Measurements from ENCODE around the gene PHOSPHO2.
A peak's percentile ranks its signal among the peaks of the same experiment; 100 is the strongest.
"Not testable (repeated sequence)": the region's sequence is repeated elsewhere in the genome, so short reads cannot be mapped to it uniquely, and the experiment has no call there.

Gene PHOSPHO2

GRCh38 chr2:169684712-169685111 is 9.6 kb upstream of the PHOSPHO2 start:
- DNase-seq, result not testable (repeated sequence)

GRCh38 chr2:169686825-169687224 is 7.4 kb upstream of the PHOSPHO2 start:
- not testable (repeated sequence) for DNase-seq

GRCh38 chr2:169687943-169688342 is 6.3 kb upstream of the PHOSPHO2 start:
- DNase-seq, result not testable (repeated sequence)

GRCh38 chr2:169690958-169691357 is 3.3 kb upstream of the PHOSPHO2 start:
- no peak for DNase-seq

- no peak for DNase-seq
Observed at GRCh38 chr2:169692718-169693117, 1.6 kb upstream of the PHOSPHO2 start.

GRCh38 chr2:169693360-169693759 is 909 bp upstream of the PHOSPHO2 start:
- DNase-seq, result no peak

- no peak for DNase-seq
Observed at GRCh38 chr2:169694894-169695260, 608 bp downstream of the PHOSPHO2 start.

- no peak for DNase-seq
Observed at GRCh38 chr2:169696381-169696780, 2.1 kb downstream of the PHOSPHO2 start.

- not testable (repeated sequence) for DNase-seq
Observed at GRCh38 chr2:169699173-169699572, 4.9 kb downstream of the PHOSPHO2 start.

GRCh38 chr2:169702996-169703395 is 8.7 kb downstream of the PHOSPHO2 start:
- DNase-seq, result no peak

GRCh38 chr2:169704160-169704708 is 10.0 kb downstream of the PHOSPHO2 start:
- DNase-seq, result no peak

GRCh38 chr2:169705927-169706326 is 11.7 kb downstream of the PHOSPHO2 start:
- no peak for DNase-seq

GRCh38 chr2:169707626-169708025 is 13.4 kb downstream of the PHOSPHO2 start:
- DNase-seq, result no peak

GRCh38 chr2:169709331-169709730 is 15.1 kb downstream of the PHOSPHO2 start:
- no peak for DNase-seq

GRCh38 chr2:169709981-169710380 is 15.7 kb downstream of the PHOSPHO2 start:
- no peak for DNase-seq

GRCh38 chr2:169711751-169712509 is 17.7 kb downstream of the PHOSPHO2 start:
- DNase-seq, result peak; percentile 24 to 27

- no peak for DNase-seq
Observed at GRCh38 chr2:169712791-169713227, 18.5 kb downstream of the PHOSPHO2 start.

GRCh38 chr2:169713331-169713730 is 19.1 kb downstream of the PHOSPHO2 start:
- no peak for DNase-seq

- DNase-seq, result no peak
Observed at GRCh38 chr2:169714699-169715098, 20.4 kb downstream of the PHOSPHO2 start.

GRCh38 chr2:169715379-169716237 is 21.3 kb downstream of the PHOSPHO2 start:
- DNase-seq, result no peak

GRCh38 chr2:169716238-169716886 is 22.1 kb downstream of the PHOSPHO2 start:
- peak; percentile 14 to 22 for DNase-seq

GRCh38 chr2:169716938-169717690 is 22.8 kb downstream of the PHOSPHO2 start:
- DNase-seq, result peak; percentile 24 to 41
